HL-60/S4 (cell line): ENCODE measurements around the gene CACNA1C.

ENCODE experiments used
- in situ Hi-C: fragments of 300-500 bp; cut with MboI; formaldehyde crosslinking; loops from 2 replicates; pipeline ENCODE4 v1.14.3; 2022; ENCODE audit warnings: low sequenced_read_pairs

The CACNA1C gene

GRCh38 chr12:2456813-2457186, 404.0 kb downstream of the CACNA1C start:
- in situ Hi-C loops = no loop called here

- in situ Hi-C loops = no loop called here
Measured at GRCh38 chr12:2457215-2457932, 404.6 kb downstream of the CACNA1C start.

- in situ Hi-C loops = no loop called here
Measured at GRCh38 chr12:2457933-2458414, 405.2 kb downstream of the CACNA1C start.

GRCh38 chr12:2460051-2460670, 407.4 kb downstream of the CACNA1C start:
- in situ Hi-C loops = no loop called here

GRCh38 chr12:2461046-2461445, 408.3 kb downstream of the CACNA1C start:
- in situ Hi-C loops = no loop called here

GRCh38 chr12:2461645-2462044, 408.9 kb downstream of the CACNA1C start:
- in situ Hi-C loops = no loop called here

GRCh38 chr12:2462087-2462486, 409.3 kb downstream of the CACNA1C start:
- in situ Hi-C loops = no loop called here

DNA sequence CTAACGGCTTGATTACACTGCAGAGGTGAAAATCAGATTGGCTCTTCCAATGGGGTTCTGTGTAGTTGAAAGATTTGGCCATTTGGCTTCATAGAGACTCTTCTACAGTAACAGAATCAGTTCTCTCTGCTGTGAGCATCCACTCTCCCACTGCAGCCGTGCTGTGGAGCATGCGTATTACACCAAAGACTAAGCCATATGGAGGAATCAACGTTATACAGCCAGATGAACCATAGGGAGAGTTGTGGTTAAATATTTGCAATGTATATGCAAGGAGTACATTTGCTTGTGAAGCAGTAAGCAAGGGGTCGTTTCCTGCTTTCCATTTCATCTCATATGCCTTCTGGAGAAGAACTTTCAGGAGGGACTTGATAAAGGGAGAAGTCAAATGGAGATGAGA, 410.9 kb downstream of the CACNA1C start:
- in situ Hi-C loops = no loop called here

DNA sequence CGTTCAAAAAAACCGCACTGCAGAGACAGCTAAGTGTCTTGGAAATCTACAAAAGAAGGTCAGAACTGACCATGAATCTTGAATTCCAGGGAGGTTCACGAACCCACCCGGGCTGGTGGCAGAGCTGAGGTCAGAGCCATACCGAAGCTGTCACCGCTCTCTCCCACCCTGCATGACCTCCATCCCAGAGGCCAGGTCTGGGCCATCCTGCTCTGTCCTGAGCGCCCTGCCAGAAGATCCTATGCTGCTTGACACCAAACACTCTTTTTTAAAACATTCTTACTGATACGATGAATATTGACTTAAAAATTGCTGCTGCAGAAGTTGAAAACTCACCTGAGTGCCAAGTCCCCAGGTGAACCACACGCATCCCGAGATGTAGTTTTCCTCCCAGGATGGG, 412.9 kb downstream of the CACNA1C start:
- in situ Hi-C loops = no loop called here

DNA sequence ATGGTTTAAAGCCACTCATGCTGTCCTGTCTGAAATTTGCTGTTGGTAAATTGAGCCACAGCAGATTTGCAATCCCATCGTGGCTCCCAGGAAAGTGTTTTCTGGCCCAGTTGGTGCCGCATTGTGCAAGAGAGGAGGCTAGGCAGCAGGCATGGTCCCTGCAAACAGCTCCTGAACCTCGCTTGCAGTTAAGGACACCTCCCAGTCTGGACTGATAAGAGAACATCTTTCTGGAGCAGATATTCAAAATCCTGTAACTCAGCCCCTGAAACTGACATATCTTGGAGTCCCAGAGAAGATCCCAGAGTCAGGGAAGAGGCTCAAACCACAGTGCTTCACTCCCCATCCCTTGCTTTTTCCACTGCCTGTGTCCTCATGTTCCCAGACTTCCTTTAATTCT, 413.4 kb downstream of the CACNA1C start:
- in situ Hi-C loops = no loop called here

- in situ Hi-C loops = no loop called here
Measured at GRCh38 chr12:2467447-2468195, 414.8 kb downstream of the CACNA1C start.

- in situ Hi-C loops = no loop called here
Measured at GRCh38 chr12:2475984-2476383, 423.2 kb downstream of the CACNA1C start.

DNA sequence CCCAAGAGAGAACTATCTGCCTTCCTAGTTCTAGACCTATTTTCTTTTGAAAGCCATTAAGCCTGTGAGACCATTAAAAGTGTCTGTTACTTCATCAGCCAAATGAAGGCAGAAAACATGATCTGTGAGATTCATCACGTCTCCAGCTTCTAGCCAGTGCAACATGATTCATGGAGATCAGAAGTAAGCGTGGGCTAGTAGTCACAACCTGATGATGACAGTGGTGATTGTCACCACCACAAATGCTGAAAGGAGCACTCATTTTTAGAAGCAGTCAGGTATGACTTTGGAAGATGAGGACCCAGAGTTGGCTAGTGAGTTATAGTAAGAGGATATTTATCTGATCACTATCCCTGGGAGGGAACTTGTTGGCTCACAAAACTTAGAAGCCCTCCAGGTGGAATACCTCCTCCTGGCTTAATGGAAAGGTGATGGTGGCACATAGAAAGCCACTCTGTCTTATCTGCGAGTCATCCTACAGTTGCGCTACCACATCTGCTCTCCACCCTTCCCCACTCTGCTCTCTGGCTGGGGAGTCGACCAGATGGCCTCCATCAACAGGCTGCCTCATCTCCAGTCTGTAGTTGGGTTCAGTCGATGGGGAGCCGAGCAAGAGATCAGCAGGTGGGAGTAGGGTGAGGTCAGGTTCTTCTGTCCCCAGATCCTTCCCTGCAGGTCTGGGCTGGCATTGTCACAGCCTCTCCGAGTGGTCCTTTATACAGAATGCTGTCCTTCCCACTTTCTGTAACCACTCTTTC, 424.4 kb downstream of the CACNA1C start:
- in situ Hi-C loops = no loop called here

GRCh38 chr12:2479851-2480535, 427.2 kb downstream of the CACNA1C start:
- in situ Hi-C loops = no loop called here

DNA sequence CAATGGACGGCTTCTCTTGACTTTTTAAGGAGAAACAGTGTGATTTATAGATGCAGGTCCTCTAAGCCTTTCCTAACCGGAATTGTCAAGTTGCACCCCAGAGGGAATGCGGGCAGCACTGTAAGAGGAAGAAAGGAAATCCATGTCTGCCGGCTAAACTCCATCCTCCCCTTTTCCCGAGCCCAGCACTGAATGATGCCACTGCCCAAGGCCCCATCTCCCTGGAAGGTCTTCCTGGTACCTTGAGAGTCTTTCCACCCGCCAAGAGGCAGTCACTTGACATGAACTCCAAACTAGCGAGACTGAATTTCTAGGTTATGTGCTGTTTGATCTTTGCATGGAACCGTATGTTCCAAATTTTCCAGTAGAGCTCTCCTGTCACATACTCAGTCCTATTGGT, 428.6 kb downstream of the CACNA1C start:
- in situ Hi-C loops = no loop called here

DNA sequence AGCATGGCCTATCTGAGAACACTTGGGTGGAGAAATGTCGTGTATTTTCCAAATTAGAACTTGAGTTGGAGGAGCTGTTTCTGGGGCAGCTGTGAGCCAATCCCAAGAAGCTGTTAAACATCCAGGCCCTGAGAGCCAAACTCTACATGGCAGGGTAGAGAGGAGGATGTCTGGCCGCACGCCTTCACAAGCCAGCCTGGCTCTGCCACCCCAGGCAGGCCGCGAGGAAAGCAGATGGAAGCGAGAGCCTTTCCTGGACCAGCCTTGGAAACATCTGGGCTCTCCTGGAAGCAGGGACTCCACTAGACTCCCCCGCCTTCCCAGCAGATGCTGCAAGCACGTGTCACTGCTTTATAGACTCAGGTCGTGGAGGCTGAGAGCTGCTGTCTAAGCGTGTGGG, 429.2 kb downstream of the CACNA1C start:
- in situ Hi-C loops = no loop called here

DNA sequence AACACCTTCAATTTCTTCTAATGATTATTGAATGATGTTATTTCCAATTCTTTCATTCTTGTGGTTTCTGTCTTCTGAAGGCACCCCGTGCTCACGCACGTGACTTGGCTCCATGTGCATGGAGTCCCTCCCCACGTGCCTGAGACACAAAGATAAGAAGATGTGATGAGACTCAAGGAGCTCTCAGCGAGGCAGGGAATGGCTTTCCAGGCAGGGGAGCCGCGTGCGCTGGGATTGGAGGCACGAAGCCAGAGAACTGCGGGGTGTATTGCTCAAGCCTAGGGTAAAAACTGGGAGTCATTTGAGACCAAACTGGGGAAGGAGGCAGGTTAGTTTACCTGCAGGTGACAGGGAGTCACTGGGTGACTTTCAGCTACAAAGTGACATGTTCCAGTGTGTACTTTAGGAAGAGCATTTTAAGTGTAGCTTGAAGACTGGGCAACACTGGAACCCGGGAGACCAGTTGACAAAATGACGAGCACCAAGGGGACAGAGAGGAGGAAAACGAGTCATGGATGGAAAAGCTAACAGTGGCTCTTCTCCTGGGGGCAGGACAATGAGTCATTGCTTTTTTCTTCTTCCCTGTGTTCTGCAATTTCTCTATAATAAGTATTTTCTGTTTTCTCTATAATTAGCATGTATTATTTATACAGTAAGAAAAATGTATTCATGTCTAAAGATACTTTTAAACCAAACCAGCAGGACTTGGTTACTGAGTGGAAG, 430.3 kb downstream of the CACNA1C start:
- in situ Hi-C loops = no loop called here

- in situ Hi-C loops = no loop called here
Measured at GRCh38 chr12:2483713-2484112, 430.9 kb downstream of the CACNA1C start.

DNA sequence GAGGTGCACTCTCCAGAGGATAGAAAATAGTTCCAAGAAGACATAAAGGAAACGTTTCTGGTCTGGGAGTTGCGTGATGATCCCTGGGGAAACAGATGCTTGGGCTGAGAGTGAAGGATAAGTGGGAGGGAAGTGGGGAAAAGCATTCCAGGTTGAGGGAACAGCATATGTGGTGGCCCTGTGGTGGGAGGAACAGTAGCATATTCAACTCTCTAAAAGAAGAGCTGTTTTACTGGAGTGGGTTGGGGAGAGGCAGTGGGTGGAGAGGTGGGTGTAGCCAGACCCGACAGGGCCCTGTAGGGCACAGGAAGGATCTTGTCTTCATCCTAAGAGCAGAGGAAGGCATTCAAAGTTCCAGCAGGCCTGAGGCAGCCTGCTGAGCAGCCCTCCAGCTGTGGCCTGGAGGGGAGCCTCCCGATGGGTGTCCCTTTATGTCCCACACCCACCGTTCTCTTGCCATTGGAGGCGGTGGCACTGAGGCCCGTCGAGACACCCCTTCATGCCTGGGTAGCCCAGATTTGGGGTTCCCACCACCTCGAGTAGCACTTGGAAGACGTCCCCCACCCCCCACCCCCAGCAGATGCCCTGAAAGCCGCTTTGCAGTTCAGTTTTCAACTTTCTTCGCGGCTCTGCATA, 431.5 kb downstream of the CACNA1C start:
- in situ Hi-C loops = no loop called here

GRCh38 chr12:2485681-2486080, 432.9 kb downstream of the CACNA1C start:
- in situ Hi-C loops = no loop called here
